ENCODE data around the gene ZNF24. TPM values are rescaled to one million over a fixed set of nuclear protein-coding genes. Genes with fewer than 3 reads are reported as not detected.

The ZNF24 gene
- total RNA-seq, 1 experiment from 2014 or later = 54.7 TPM

- H3K9ac ChIP-seq (ENCODE audit: low read length) = peak overlapping the region; percentile 46; the same call in 1 of the 2 replicates
- CTCF ChIA-PET = interaction anchor here (1.0 kb wide), 1 partner anchor 10 kb away, joined by 3 read pairs; no protein-coding TSS in a partner anchor
Observed at GRCh38 chr18:35376393-35376741, 32.1 kb upstream of the ZNF24 start.

GRCh38 chr18:35374708-35375107 lies 30.5 kb upstream of the ZNF24 start:
- RAD21 ChIA-PET (ENCODE audit: low non-redundant PET in 1 of 2, low total read pairs in 2 of 2, uncharacterized antibody in 2 of 2, unreplicated experiment in 2 of 2) = no interaction called here

More at GRCh38 chr18:35376393-35376741, 32.1 kb upstream of the ZNF24 start:
- Histone ChIP-seq H3K79me2 (ENCODE audit: insufficient read depth, low read length) (no peaks in the 10 kb centered on the region), H3K36me3 (ENCODE audit: control insufficient read depth in 1 of 2, insufficient read depth in 2 of 2, low read length in 2 of 2) (no peaks in the 10 kb centered on the region), H3K27ac (ENCODE audit: low read depth, low read length) (no peak overlapping the region), H3K4me2 (ENCODE audit: low read length) (peak overlapping the region; percentile 82), H3K9me2 (ENCODE audit: insufficient read depth) (no peaks in the 10 kb centered on the region; the same call in 1 of the 2 replicates), H3K4me3 (replicated peaks in 1 of 2; ENCODE audit: low read depth in 1 of 2, low read length in 2 of 2) (peak overlapping the region; percentile 52 to 64), H3K9me3 (ENCODE audit: control insufficient read depth in 1 of 2, insufficient read depth in 1 of 2, low read depth in 1 of 2, low read length in 2 of 2) (no peaks in the 10 kb centered on the region), H4K20me1 (ENCODE audit: insufficient read depth) (no peaks in the 10 kb centered on the region), H3K27me3 (ENCODE audit: insufficient read depth, low read length) (no peaks in the 10 kb centered on the region), H2AFZ (ENCODE audit: low read depth, low read length, poor library complexity, severe bottlenecking) (no peak overlapping the region), H3K4me1 (ENCODE audit: control insufficient read depth in 1 of 2, insufficient read depth in 2 of 2, low read length in 2 of 2) (peaks cover 6 to 16% of the 10 kb centered on the region in 2 experiments; a peak in 3 of 4 replicates)
- BruUV-seq (replicated peaks) = no TSS peak
- POLR2A ChIA-PET = no interaction called here
- TF ChIP-seq POLR2A (IDR thresholded peaks at IDR 0.05; ENCODE audit: borderline replicate concordance, extremely low read depth, insufficient read depth, insufficient read length) = no peak
- DNase-seq (ENCODE audit: low read depth, low spot score) = no peak
- no peak for ATAC-seq
- intact Hi-C loops (cut with micrococcal nuclease) = loop anchor here (5.0 kb wide), 1 partner anchor 139 kb away; no protein-coding TSS in a partner anchor
- RAD21 ChIA-PET (ENCODE audit: low non-redundant PET in 1 of 2, low total read pairs in 2 of 2, uncharacterized antibody in 2 of 2, unreplicated experiment in 2 of 2) = no interaction called here

More at GRCh38 chr18:35374708-35375107, 30.5 kb upstream of the ZNF24 start:
- intact Hi-C loops (cut with micrococcal nuclease) = loop anchor here (5.0 kb wide), 1 partner anchor 137 kb away; no protein-coding TSS in a partner anchor
- Histone ChIP-seq H3K27ac (ENCODE audit: low read depth, low read length) (no peak overlapping the region), H3K4me3 (replicated peaks in 1 of 2; ENCODE audit: low read depth in 1 of 2, low read length in 2 of 2) (no peak overlapping the region), H3K9me2 (ENCODE audit: insufficient read depth) (no peaks in the 10 kb centered on the region), H3K36me3 (ENCODE audit: control insufficient read depth in 1 of 2, insufficient read depth in 2 of 2, low read length in 2 of 2) (no peaks in the 10 kb centered on the region), H4K20me1 (ENCODE audit: insufficient read depth) (no peaks in the 10 kb centered on the region), H3K27me3 (ENCODE audit: insufficient read depth, low read length) (no peaks in the 10 kb centered on the region), H2AFZ (ENCODE audit: low read depth, low read length, poor library complexity, severe bottlenecking) (no peak overlapping the region), H3K9me3 (ENCODE audit: control insufficient read depth in 1 of 2, insufficient read depth in 1 of 2, low read depth in 1 of 2, low read length in 2 of 2) (no peaks in the 10 kb centered on the region), H3K4me2 (ENCODE audit: low read length) (no peak overlapping the region), H3K79me2 (ENCODE audit: insufficient read depth, low read length) (no peaks in the 10 kb centered on the region), H3K4me1 (ENCODE audit: control insufficient read depth in 1 of 2, insufficient read depth in 2 of 2, low read length in 2 of 2) (peaks cover 6 to 16% of the 10 kb centered on the region in 2 experiments; a peak in 3 of 4 replicates), H3K9ac (ENCODE audit: low read length) (no peak overlapping the region)
- ChIA-PET POLR2A (interaction anchor here (0.6 kb wide), 1 partner anchor 152 kb away, joined by 4 read pairs; no protein-coding TSS in a partner anchor), CTCF (no interaction called here)
- BruUV-seq (replicated peaks) = no TSS peak
- DNase-seq (ENCODE audit: low read depth, low spot score) (no peak), ATAC-seq (no peak)
- TF ChIP-seq ZNF274 (IDR thresholded peaks at IDR 0.05; ENCODE audit: low read depth, low read length) = no peak

Measured in HCT116 (cell line).